Cardiac septum (tissue), 1 donor: ENCODE results near the gene TAS1R2. TPM values are rescaled to one million over a fixed set of nuclear protein-coding genes. Genes with fewer than 3 reads are reported as not detected.
"Not testable (repeated sequence)": the region's sequence is repeated elsewhere in the genome, so short reads cannot be mapped to it uniquely, and the experiment has no call there.

Source experiments
- DNase-seq: peaks from one replicate; pipeline ENCODE4 v3.0.0-alpha.2; 2020; ENCODE audit warnings: low spot score
- intact Hi-C: fragments of 100-400 bp; cut with DNase I; formaldehyde crosslinking; loops from one replicate; pipeline ENCODE4 v1.14.0; 2022
- total RNA-seq: library from RNA; stranded (reverse); fragmentation: NEBNext Ultra II Directional; extraction: Animal tissue kit (Norgen Biotek cat#: 25700); gene quantifications from one replicate; pipeline ENCODE4 v1.2.1, GENCODE V29; 2021
- donor health status: DM: no; HTN: no; CAD: no.

Gene TAS1R2
- total RNA-seq, 1 donor from 2014 or later, result not detected

GRCh38 chr1:18836654-18837053, 22.8 kb downstream of the TAS1R2 start:
- no peak for DNase-seq
- intact Hi-C loops, result no loop called here

- intact Hi-C loops, result not testable (repeated sequence)
These were observed 27.1 kb downstream of the TAS1R2 start for GRCh38 chr1:18832319-18832718.

GRCh38 chr1:18831656-18832055, 27.8 kb downstream of the TAS1R2 start:
- no peak for DNase-seq

More at GRCh38 chr1:18832319-18832718, 27.1 kb downstream of the TAS1R2 start:
- not testable (repeated sequence) for DNase-seq

GRCh38 chr1:18830596-18830995, 28.9 kb downstream of the TAS1R2 start:
- intact Hi-C loops, result no loop called here

More at GRCh38 chr1:18831656-18832055, 27.8 kb downstream of the TAS1R2 start:
- intact Hi-C loops, result no loop called here

GRCh38 chr1:18829671-18830070, 29.8 kb downstream of the TAS1R2 start:
- intact Hi-C loops, result no loop called here
- DNase-seq, result no peak

More at GRCh38 chr1:18830596-18830995, 28.9 kb downstream of the TAS1R2 start:
- DNase-seq, result no peak

GRCh38 chr1:18828224-18828623, 31.2 kb downstream of the TAS1R2 start:
- DNase-seq, result no peak
- intact Hi-C loops, result no loop called here

- intact Hi-C loops, result no loop called here
- no peak for DNase-seq
These were observed 36.0 kb downstream of the TAS1R2 start for GRCh38 chr1:18823438-18823837.

GRCh38 chr1:18820791-18821641, 38.4 kb downstream of the TAS1R2 start:
- intact Hi-C loops, result loop anchor here (1.0 kb wide), 1 partner anchor 224 kb away; no protein-coding TSS in a partner anchor
- DNase-seq, result peak; percentile 78

GRCh38 chr1:18819986-18820790, 39.3 kb downstream of the TAS1R2 start:
- intact Hi-C loops, result loop anchor here (1.0 kb wide), 1 partner anchor 223 kb away; no protein-coding TSS in a partner anchor
- DNase-seq, result no peak

GRCh38 chr1:18819203-18819602, 40.3 kb downstream of the TAS1R2 start:
- intact Hi-C loops, result no loop called here
- no peak for DNase-seq

- intact Hi-C loops, result no loop called here
- DNase-seq, result no peak
These were observed 41.5 kb downstream of the TAS1R2 start for GRCh38 chr1:18817795-18818435.

GRCh38 chr1:18817316-18817715, 42.1 kb downstream of the TAS1R2 start:
- intact Hi-C loops, result no loop called here
- DNase-seq, result no peak

- no peak for DNase-seq
- intact Hi-C loops, result no loop called here
These were observed 42.7 kb downstream of the TAS1R2 start for GRCh38 chr1:18816808-18817207.

GRCh38 chr1:18814874-18815531, 44.5 kb downstream of the TAS1R2 start:
- intact Hi-C loops, result no loop called here
- DNase-seq, result no peak

- intact Hi-C loops, result no loop called here
These were observed 45.0 kb downstream of the TAS1R2 start for GRCh38 chr1:18814425-18814824.

GRCh38 chr1:18812453-18812939, 47.0 kb downstream of the TAS1R2 start:
- intact Hi-C loops, result no loop called here
- DNase-seq, result no peak

More at GRCh38 chr1:18814425-18814824, 45.0 kb downstream of the TAS1R2 start:
- DNase-seq, result no peak

- intact Hi-C loops, result no loop called here
These were observed 47.6 kb downstream of the TAS1R2 start for GRCh38 chr1:18811733-18812452.

More at GRCh38 chr1:18811733-18812452, 47.6 kb downstream of the TAS1R2 start:
- no peak for DNase-seq
